Adipocyte (in vitro differentiated cells): ENCODE results near the gene HGD.
A peak's percentile ranks its signal among the peaks of the same experiment; 100 is the strongest.

Source experiments
- DNase-seq: peaks from one replicate; pipeline ENCODE4 v3.0.0-alpha.2; 2015; ENCODE audit warnings: low read depth
- H3K27me3 ChIP-seq: replicated peaks from 2 replicates; pipeline ENCODE4 v1.7.0; 2013; ENCODE audit warnings: mild to moderate bottlenecking, low read length, moderate library complexity; ENCODE audit not compliant: control insufficient read depth, insufficient read depth
- H3K36me3 ChIP-seq: 2 replicates; pipeline ENCODE4 v1.7.0; 2013; ENCODE audit warnings: low read length, mild to moderate bottlenecking, moderate library complexity; ENCODE audit not compliant: control insufficient read depth, insufficient read depth, severe bottlenecking
- H3K4me1 ChIP-seq: 2 replicates; pipeline ENCODE4 v1.7.0; 2013; ENCODE audit warnings: mild to moderate bottlenecking, low read length, moderate library complexity; ENCODE audit not compliant: control insufficient read depth, insufficient read depth
- H3K4me3 ChIP-seq: 2 replicates; pipeline ENCODE4 v1.7.0; 2013; ENCODE audit warnings: mild to moderate bottlenecking, low read length, moderate library complexity
- H3K9ac ChIP-seq: 2 replicates; pipeline ENCODE4 v1.7.0; 2013; ENCODE audit warnings: mild to moderate bottlenecking, low read length, moderate library complexity
- H3K9me3 ChIP-seq: 2 replicates; pipeline ENCODE4 v1.7.0; 2013; ENCODE audit warnings: mild to moderate bottlenecking, low read length, moderate library complexity; ENCODE audit not compliant: control insufficient read depth

Gene HGD

GRCh38 chr3:120602682-120603081 is 79.4 kb downstream of the HGD start:
- Histone ChIP-seq H3K4me1 (peaks cover 5% of the 10 kb centered on the region), H3K4me3 (no peak overlapping the region), H3K36me3 (peaks cover 42% of the 10 kb centered on the region), H3K9me3 (no peaks in the 10 kb centered on the region), H3K27me3 (no peaks in the 10 kb centered on the region), H3K9ac (no peak overlapping the region)
- DNase-seq: no peak

DNA sequence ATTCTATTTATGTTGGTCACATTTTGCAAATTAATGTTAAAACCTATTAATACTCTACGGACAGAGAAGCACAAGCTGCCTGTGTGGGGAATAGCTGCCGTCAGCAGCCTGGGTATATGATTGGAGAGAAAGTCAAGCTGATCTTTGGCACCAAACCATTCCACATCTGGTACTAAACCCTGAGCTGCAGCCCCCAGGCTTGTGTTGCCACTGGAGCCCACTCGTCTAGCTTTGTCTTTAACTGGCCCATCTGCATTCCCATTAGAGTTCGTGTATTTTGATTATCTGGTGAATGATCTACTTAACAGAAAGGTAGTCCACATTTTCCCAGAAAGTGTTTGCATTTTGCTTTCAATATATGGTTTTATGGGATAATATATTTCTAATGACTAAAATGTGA is 80.5 kb downstream of the HGD start:
- H3K9ac ChIP-seq: no peak overlapping the region
- no peaks in the 10 kb centered on the region for H3K27me3 ChIP-seq
- no peak overlapping the region for H3K4me3 ChIP-seq
- H3K4me1 ChIP-seq: peaks cover 12% of the 10 kb centered on the region
- H3K36me3 ChIP-seq: peaks cover 42% of the 10 kb centered on the region
- H3K9me3 ChIP-seq: no peaks in the 10 kb centered on the region
- no peak for DNase-seq

DNA sequence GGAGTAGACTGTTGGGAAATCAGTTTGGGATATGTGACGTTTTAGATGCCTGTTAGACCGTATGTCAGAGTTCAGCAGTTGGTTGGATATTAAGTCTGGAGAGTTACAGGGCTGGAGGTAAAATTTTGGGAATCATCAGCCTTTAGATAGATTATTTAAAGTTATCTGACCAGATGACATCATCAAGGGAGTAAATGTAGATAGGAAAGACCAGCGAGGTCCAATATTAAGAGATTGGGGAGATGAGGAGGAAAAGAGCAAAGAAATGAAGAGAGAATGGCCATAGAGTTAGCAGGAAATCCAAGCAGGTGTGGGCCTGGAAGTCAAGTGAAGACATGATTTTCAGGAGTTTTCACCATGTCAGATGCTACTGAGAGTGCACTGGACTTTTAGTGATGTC is 82.8 kb downstream of the HGD start:
- Histone ChIP-seq H3K9me3 (no peaks in the 10 kb centered on the region), H3K4me1 (peaks cover 19% of the 10 kb centered on the region), H3K36me3 (peaks cover 42% of the 10 kb centered on the region), H3K4me3 (no peak overlapping the region), H3K27me3 (no peaks in the 10 kb centered on the region), H3K9ac (no peak overlapping the region)
- DNase-seq: no peak

DNA sequence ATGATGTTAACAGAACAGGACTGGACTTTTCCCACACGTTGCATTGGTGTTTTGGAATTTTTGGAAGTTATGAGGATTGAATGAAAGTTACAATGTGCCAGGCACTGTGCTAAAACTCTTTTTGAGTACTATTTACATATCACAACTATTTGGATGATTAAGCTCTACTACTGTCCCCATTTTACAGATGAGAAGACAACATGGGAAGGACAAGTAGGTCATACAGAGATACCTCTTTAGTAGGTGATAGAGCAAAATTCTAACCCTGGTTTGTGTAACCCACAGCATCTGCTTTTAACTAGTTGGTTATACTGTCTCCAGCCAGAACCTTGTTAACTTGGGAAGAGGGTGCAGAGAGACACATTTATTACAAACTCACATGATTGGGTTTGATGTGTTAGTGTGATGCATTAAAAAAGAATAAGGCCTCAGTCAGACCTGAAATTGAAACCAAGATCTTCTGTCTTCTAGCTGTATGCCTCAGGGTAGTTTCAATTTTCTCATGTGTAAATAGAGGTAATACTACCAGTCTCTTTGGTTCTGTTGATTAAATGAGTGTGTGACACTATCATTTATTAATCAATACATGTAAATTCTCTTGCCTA is 84.5 kb downstream of the HGD start:
- H3K9me3 ChIP-seq: no peaks in the 10 kb centered on the region
- peak overlapping the region; percentile 18 for H3K9ac ChIP-seq
- DNase-seq: no peak
- peak overlapping the region; percentile 75 for H3K4me3 ChIP-seq
- H3K27me3 ChIP-seq: no peaks in the 10 kb centered on the region
- H3K4me1 ChIP-seq: peaks cover 19% of the 10 kb centered on the region
- peaks cover 35% of the 10 kb centered on the region for H3K36me3 ChIP-seq

GRCh38 chr3:120596853-120597223 is 85.2 kb downstream of the HGD start:
- Histone ChIP-seq H3K36me3 (peaks cover 28% of the 10 kb centered on the region), H3K9me3 (no peaks in the 10 kb centered on the region), H3K4me1 (peaks cover 19% of the 10 kb centered on the region), H3K4me3 (peak overlapping the region; percentile 97), H3K27me3 (no peaks in the 10 kb centered on the region), H3K9ac (peak overlapping the region; percentile 93)
- DNase-seq: no peak

- DNase-seq: peak; percentile 99
- H3K36me3 ChIP-seq: peaks cover 22% of the 10 kb centered on the region
- peak within 1 kb of the TSS; percentile 97 for H3K4me3 ChIP-seq
- H3K9ac ChIP-seq: peak within 1 kb of the TSS; percentile 93
- no peaks in the 10 kb centered on the region for H3K9me3 ChIP-seq
- no peaks in the 10 kb centered on the region for H3K27me3 ChIP-seq
- peaks cover 19% of the 10 kb centered on the region for H3K4me1 ChIP-seq
Observed at GRCh38 chr3:120596116-120596852, 85.8 kb downstream of the HGD start, which contains the start of gene NDUFB4. NDUFB4 (plus strand) TSS chr3:120596336; CDS start chr3:120596360, 24 bp downstream.

DNA sequence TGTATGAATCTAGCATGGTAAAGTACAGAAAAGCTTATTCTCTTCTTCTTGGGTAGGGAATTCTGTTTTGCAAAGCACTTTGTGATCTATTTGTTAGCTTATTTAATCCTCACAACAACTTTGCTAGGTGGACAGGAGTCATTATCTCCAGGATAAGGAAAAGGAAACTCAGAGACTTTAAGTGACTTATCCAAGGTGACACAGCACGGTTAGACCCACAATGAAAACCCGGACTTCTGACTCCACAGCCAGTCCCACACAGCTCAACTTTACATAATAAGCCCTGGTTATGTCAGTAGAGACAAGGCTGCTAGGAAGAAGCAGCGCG is 86.3 kb downstream of the HGD start:
- DNase-seq: no peak
- Histone ChIP-seq H3K9ac (peak overlapping the region; percentile 93), H3K4me1 (peaks cover 19% of the 10 kb centered on the region), H3K4me3 (peak overlapping the region; percentile 97), H3K36me3 (peaks cover 17% of the 10 kb centered on the region), H3K27me3 (no peaks in the 10 kb centered on the region), H3K9me3 (no peaks in the 10 kb centered on the region)

DNA sequence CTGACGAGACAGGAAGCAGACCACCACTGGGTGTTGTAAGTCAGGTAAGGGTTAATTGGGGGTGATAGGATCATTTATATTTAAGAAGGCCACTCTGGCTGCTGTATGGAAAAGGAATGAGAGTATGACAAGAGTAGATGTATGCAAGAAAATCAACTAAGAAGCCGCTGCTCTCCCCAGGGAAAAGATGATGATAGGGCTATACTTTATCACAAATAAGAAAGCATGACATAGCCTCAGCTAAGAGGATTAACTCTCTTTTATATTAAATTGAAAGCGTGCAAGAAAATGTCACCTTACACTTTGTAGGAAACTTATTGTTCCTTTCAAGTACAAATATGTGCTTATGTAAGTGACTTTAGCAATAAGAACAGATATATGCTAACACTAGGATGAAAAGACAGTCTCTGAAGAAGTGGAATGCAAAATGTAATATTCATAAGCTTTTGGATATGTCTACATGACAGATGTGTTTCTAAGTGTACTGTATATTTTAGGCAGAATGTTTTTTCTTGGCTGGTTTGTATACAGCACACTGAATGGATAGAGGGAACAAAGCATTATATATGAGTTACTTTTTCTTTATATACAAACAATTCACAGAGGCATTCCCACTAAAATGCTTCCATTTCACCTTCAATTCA is 94.6 kb downstream of the HGD start:
- no peaks in the 10 kb centered on the region for H3K9me3 ChIP-seq
- H3K4me3 ChIP-seq: no peak overlapping the region
- H3K27me3 ChIP-seq: no peaks in the 10 kb centered on the region
- H3K36me3 ChIP-seq: no peaks in the 10 kb centered on the region
- no peak overlapping the region for H3K9ac ChIP-seq
- DNase-seq: no peak
- H3K4me1 ChIP-seq: no peaks in the 10 kb centered on the region
